Progenitor cell of endocrine pancreas (in vitro differentiated cells): ENCODE results near the gene IER5. TPM values are rescaled to one million over a fixed set of nuclear protein-coding genes. Genes with fewer than 3 reads are reported as not detected.

Source experiments
- DNase-seq: peaks from one replicate; pipeline ENCODE4 v3.0.0; 2021; ENCODE audit warnings: low spot score; ENCODE audit not compliant: unreplicated experiment
- H3K27ac Mint-ChIP-seq: 2 replicates; pipeline ENCODE4 v1.8.0; 2021; ENCODE audit warnings: mild to moderate bottlenecking, moderate library complexity, mixed read lengths
- H3K27me3 Mint-ChIP-seq: 2 replicates; pipeline ENCODE4 v1.8.0; 2021; ENCODE audit warnings: mixed read lengths
- H3K36me3 Mint-ChIP-seq: 2 replicates; pipeline ENCODE4 v1.8.0; 2022; ENCODE audit warnings: mixed read lengths; ENCODE audit not compliant: insufficient read depth
- H3K4me1 Mint-ChIP-seq: 2 replicates; pipeline ENCODE4 v1.8.0; 2021; ENCODE audit warnings: low read depth, mixed read lengths
- H3K4me3 Mint-ChIP-seq: 2 replicates; pipeline ENCODE4 v1.8.0; 2021; ENCODE audit warnings: low read depth, mild to moderate bottlenecking, moderate library complexity, mixed read lengths
- H3K9me3 Mint-ChIP-seq: 2 replicates; pipeline ENCODE4 v1.8.0; 2021; ENCODE audit warnings: low read depth, mixed read lengths
- total RNA-seq: library from RNA; stranded (reverse); gene quantifications from 2 replicates; pipeline ENCODE4 v1.2.1, GENCODE V29; 2021
- TF ChIP-seq, protein P1 (sequence below): fragments of 200-600 bp; sonication (generic); IDR thresholded peaks from one replicate; pipeline ENCODE4 v1.5.0; 2021; ENCODE audit warnings: antibody characterized with exemption, mild to moderate bottlenecking; ENCODE audit not compliant: unreplicated experiment

The IER5 gene
- total RNA-seq, 1 donor from 2014 or later, result 1.7 TPM

DNA sequence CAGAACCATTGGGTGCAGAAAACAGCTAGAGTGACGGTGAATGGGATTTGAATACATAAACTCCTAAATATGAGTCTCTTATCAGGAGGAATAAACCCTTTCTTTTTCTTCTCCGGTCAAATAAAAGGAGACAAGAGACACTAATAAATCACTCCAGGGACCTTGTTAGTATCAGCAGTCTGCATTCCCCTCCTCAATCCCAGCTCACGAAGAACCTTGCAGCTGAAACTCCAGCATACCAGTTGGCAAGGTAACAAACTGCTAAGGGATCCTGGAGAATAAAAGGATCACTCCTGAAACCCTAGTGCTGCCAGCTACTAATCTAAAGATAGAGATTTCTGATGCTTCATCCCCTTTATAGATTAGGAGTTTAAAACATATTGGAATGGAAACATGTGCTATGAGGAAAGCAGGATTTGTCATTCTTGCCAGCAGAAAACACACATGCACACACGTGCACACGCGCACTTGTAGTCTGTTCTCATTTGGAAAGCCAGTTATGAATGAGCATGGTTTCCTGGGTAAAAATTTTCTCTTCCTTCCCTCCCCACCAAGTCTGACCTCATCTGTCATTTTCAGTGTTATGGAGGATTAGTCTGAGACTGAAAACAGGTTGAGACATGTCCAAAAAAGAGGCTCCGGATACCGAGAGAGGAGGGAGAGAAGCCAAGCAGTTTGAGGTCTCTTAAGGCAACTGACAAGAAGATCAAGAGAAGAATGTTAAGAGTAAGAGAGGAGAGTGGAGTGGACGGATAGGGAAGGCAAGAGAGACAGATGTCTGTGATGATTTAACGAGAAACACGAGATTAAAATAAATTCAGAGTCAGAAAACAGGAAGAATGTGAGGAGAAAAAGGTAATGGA, 10.9 kb downstream of the IER5 start:
- Mint-ChIP-seq H3K27me3 (peaks cover 64% of the 10 kb centered on the region), H3K36me3 (no peaks in the 10 kb centered on the region), H3K9me3 (no peaks in the 10 kb centered on the region), H3K4me1 (peaks cover 66% of the 10 kb centered on the region), H3K4me3 (no peak overlapping the region), H3K27ac (peak overlapping the region; percentile 9)
- TF ChIP-seq, protein P1, sequence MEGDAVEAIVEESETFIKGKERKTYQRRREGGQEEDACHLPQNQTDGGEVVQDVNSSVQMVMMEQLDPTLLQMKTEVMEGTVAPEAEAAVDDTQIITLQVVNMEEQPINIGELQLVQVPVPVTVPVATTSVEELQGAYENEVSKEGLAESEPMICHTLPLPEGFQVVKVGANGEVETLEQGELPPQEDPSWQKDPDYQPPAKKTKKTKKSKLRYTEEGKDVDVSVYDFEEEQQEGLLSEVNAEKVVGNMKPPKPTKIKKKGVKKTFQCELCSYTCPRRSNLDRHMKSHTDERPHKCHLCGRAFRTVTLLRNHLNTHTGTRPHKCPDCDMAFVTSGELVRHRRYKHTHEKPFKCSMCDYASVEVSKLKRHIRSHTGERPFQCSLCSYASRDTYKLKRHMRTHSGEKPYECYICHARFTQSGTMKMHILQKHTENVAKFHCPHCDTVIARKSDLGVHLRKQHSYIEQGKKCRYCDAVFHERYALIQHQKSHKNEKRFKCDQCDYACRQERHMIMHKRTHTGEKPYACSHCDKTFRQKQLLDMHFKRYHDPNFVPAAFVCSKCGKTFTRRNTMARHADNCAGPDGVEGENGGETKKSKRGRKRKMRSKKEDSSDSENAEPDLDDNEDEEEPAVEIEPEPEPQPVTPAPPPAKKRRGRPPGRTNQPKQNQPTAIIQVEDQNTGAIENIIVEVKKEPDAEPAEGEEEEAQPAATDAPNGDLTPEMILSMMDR, result no peak
- DNase-seq, result no peak

DNA sequence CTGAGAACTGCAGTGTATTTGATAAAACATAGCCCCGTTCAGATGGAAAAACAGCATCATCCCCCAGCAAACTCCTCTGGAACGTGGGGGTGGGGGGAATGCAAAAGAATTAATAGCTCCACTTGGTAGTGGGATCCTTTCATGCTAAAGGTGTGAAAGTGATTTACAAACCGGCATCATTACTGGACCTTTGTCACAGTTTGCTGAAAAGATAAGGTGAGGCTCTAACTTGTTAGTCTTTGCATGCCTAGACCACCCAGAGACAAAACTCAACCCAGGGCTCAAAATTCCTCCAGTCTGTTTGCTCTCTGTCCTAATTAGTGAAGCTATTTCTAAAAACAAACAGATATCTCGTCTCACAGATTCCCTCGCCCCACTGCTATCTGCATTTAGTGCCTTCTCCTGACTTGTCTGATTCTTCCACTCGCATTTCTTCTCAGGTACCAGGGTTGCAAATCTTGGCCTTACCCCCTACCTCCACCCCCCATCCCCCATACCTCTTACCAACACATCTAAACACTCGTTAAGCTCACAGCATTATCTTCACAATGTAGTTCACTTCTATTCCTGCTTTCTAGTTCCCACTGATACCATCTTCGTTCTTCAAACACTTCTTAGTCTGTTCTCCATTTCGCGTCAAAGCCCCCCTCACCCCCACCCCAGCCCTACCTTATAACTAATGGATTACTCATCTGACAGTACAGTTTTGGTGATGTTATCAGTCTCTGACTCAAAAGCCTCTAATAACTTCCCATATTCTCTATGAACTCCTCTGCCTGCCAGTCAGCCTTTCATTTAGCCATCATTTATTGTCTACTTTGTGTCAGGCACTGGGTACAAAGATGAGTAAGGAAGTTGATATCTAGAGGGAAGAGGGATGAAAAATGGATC, 11.8 kb downstream of the IER5 start:
- no peak overlapping the region for H3K4me3 Mint-ChIP-seq
- peaks cover 55% of the 10 kb centered on the region for H3K27me3 Mint-ChIP-seq
- peak overlapping the region; percentile 67 for H3K27ac Mint-ChIP-seq
- TF ChIP-seq, protein P1, result no peak
- peaks cover 66% of the 10 kb centered on the region for H3K4me1 Mint-ChIP-seq
- H3K36me3 Mint-ChIP-seq, result no peaks in the 10 kb centered on the region
- DNase-seq, result no peak
- H3K9me3 Mint-ChIP-seq, result no peaks in the 10 kb centered on the region

DNA sequence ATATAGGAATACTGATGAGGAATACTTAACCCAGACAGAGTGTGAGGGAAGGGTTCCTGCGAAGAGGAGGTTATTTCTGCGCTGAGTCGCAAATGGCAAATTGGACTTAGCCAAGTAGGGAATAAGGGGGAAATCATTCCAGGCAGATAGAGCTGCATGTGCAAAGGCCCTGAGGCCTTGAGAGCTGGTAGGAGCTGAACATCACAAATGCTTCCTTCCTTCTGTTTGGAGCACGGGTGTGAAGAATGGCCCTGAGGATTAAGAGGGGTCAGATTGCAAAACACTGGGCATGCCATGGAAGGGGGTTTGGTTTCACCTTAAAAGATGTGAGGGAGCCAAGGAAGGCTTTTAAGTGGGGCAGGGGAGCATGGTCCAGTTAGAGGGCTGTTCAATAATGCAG, 12.4 kb downstream of the IER5 start:
- H3K27ac Mint-ChIP-seq, result peak overlapping the region; percentile 67
- H3K4me3 Mint-ChIP-seq, result no peak overlapping the region
- peaks cover 67% of the 10 kb centered on the region for H3K4me1 Mint-ChIP-seq
- TF ChIP-seq, protein P1, result no peak
- H3K27me3 Mint-ChIP-seq, result peaks cover 51% of the 10 kb centered on the region
- no peaks in the 10 kb centered on the region for H3K36me3 Mint-ChIP-seq
- no peak for DNase-seq
- no peaks in the 10 kb centered on the region for H3K9me3 Mint-ChIP-seq

DNA sequence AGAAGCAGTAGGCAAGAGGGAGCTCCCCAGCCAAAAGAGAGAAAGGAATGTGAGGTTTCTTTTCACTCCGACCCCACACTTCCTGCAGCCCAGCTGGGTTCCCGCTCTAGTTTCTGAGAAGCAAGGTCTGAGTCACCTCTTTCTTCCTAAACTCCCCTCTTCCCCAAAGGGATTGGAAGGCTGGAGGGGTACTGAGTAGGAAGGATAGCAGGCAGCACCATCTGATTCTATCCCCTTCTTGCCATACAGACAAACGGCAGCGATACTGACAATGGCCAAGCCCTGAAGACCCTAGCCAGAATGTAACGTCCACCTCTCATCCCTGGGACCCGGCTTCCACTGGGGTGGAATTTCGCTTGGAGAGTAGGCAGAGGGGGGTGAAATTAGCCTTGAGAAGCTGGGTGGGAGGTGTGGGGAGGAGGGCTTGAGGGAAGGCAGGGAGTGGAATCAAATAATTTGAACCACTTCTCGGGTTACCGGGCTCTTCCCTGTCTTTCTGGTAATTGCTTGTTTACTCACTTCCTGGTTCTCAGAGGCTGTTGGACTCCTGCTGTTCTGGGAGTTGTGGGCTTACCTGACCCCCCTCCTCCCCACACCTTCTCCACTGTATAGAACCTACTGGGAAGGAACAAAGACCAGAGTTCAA, 13.2 kb downstream of the IER5 start:
- H3K36me3 Mint-ChIP-seq, result no peaks in the 10 kb centered on the region
- H3K27me3 Mint-ChIP-seq, result peaks cover 54% of the 10 kb centered on the region
- peaks cover 61% of the 10 kb centered on the region for H3K4me1 Mint-ChIP-seq
- no peak overlapping the region for H3K27ac Mint-ChIP-seq
- no peak for DNase-seq
- H3K9me3 Mint-ChIP-seq, result no peaks in the 10 kb centered on the region
- H3K4me3 Mint-ChIP-seq, result no peak overlapping the region
- TF ChIP-seq, protein P1, result no peak

DNA sequence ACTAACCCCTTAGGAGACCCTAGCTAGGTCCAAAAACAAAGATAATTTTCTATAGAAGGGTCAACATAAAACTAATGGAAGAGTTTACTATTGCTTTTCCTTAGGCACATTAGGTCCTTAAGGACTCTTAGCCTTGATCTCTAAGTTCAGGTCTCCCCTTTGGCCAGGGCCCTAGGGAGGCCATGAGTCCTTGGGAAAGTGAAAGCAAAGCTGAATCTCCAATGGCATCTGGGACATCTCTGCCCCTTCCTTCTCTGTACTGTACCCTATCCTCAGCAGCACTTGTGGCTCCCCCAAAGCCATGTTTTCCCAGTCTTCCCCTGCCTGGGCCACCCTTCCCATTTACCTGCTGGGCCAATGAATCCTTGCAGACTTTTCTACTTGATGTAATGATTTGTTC, 14.3 kb downstream of the IER5 start:
- peaks cover 65% of the 10 kb centered on the region for H3K27me3 Mint-ChIP-seq
- TF ChIP-seq, protein P1, result no peak
- H3K36me3 Mint-ChIP-seq, result no peaks in the 10 kb centered on the region

More for the DNA sequence above, 14.3 kb downstream of the IER5 start:
- Mint-ChIP-seq H3K27ac (no peak overlapping the region), H3K9me3 (no peaks in the 10 kb centered on the region), H3K4me3 (no peak overlapping the region), H3K4me1 (peaks cover 52% of the 10 kb centered on the region)
- no peak for DNase-seq
